IMR-90 (cell line): ENCODE measurements around the gene SERHL2. TPM values are rescaled to one million over a fixed set of nuclear protein-coding genes. Genes with fewer than 3 reads are reported as not detected.
"Not testable (repeated sequence)": the region's sequence is repeated elsewhere in the genome, so short reads cannot be mapped to it uniquely, and the experiment has no call there.

Experiments
- ATAC-seq: fragments of 200-7000 bp; cut with Tn5 transposase; 2 replicates; pipeline ENCODE4 v1.9.1; 2020; ENCODE audit warnings: low read depth, mild to moderate bottlenecking, moderate library complexity
- BruUV-seq: library from RNA; stranded (reverse); fragments of 400-500 nt; replicated peaks from 2 replicates; lab custom pipeline; 2021; lab: Mats Ljungman, UMichigan
- CTCF ChIA-PET: fragments of 300-600 bp; formaldehyde crosslinking; extraction: SDS; loops from one replicate; lab custom pipeline; 2021; ENCODE audit warnings: antibody characterized with exemption; lab: Yijun Ruan, JAX
- POLR2A ChIA-PET: fragments of 300-600 bp; sonication (Branson Sonifier 250); formaldehyde crosslinking; loops from one replicate; lab custom pipeline; 2022; ENCODE audit warnings: antibody characterized with exemption; ENCODE audit not compliant: unreplicated experiment; lab: Charles Lee
- DNase-seq: peaks from one replicate; pipeline ENCODE4 v3.0.0; 2013
- H2AFZ ChIP-seq: replicated peaks from 2 replicates; pipeline ENCODE3; 2013; ENCODE audit warnings: low read length, mild to moderate bottlenecking; ENCODE audit not compliant: poor library complexity
- H2AK5ac ChIP-seq: 2 replicates; pipeline ENCODE4 v1.6.1; 2013; ENCODE audit warnings: low read depth, low read length, inconsistent platforms
- H2AK9ac ChIP-seq: replicated peaks from 2 replicates; pipeline ENCODE3; 2013; ENCODE audit warnings: mild to moderate bottlenecking, low read depth, low read length, moderate library complexity; ENCODE audit not compliant: poor library complexity
- H2BK120ac ChIP-seq: 2 replicates; pipeline ENCODE4 v1.6.1; 2013; ENCODE audit warnings: low read depth, low read length, inconsistent platforms
- H2BK15ac ChIP-seq: 3 replicates; pipeline ENCODE4 v1.6.1; 2013; ENCODE audit warnings: low read depth, low read length, inconsistent platforms
- H2BK20ac ChIP-seq: 2 replicates; pipeline ENCODE4 v1.6.1; 2013; ENCODE audit warnings: low read depth, mild to moderate bottlenecking, inconsistent platforms, low read length, moderate library complexity
- H2BK5ac ChIP-seq: 2 replicates; pipeline ENCODE4 v1.6.1; 2013; ENCODE audit warnings: mild to moderate bottlenecking, low read depth, low read length, inconsistent platforms; ENCODE audit not compliant: poor library complexity, severe bottlenecking
- H3K14ac ChIP-seq: replicated peaks from 2 replicates; pipeline ENCODE4 v1.6.1; 2013; ENCODE audit warnings: low read depth, low read length, inconsistent platforms
- H3K18ac ChIP-seq: 2 replicates; pipeline ENCODE4 v1.6.1; 2013; ENCODE audit warnings: low read depth, low read length, control low read depth
- H3K23ac ChIP-seq: 2 replicates; pipeline ENCODE4 v1.6.1; 2013; ENCODE audit warnings: low read depth, low read length, inconsistent platforms
- H3K27ac ChIP-seq: 2 replicates; pipeline ENCODE4 v1.5.1; 2013; ENCODE audit warnings: mild to moderate bottlenecking, control low read depth, low read length; ENCODE audit not compliant: insufficient read depth
- H3K27me3 ChIP-seq: 2 replicates; pipeline ENCODE4 v1.6.1; 2013; ENCODE audit warnings: low read length; ENCODE audit not compliant: control insufficient read depth, insufficient read depth
- H3K36me3 ChIP-seq: 2 replicates; pipeline ENCODE4 v1.6.1; 2013; ENCODE audit warnings: low read length, mixed read lengths; ENCODE audit not compliant: control insufficient read depth, insufficient read depth
- H3K4ac ChIP-seq: 2 replicates; pipeline ENCODE4 v1.6.1; 2013; ENCODE audit warnings: low read depth, low read length, inconsistent platforms
- H3K4me1 ChIP-seq: 2 replicates; pipeline ENCODE4 v1.6.1; 2013; ENCODE audit warnings: low read length, mixed read lengths; ENCODE audit not compliant: control insufficient read depth, insufficient read depth
- H3K4me2 ChIP-seq: 2 replicates; pipeline ENCODE4 v1.6.1; 2013; ENCODE audit warnings: low read depth, mild to moderate bottlenecking, control low read depth, low read length, moderate library complexity
- H3K4me3 ChIP-seq: 2 replicates; pipeline ENCODE4 v1.5.1; 2013; ENCODE audit warnings: low read depth, mild to moderate bottlenecking, control low read depth, low read length, moderate library complexity; ENCODE audit not compliant: insufficient read depth
- H3K56ac ChIP-seq: 2 replicates; pipeline ENCODE4 v1.6.1; 2013; ENCODE audit warnings: low read length, inconsistent platforms; ENCODE audit not compliant: insufficient read depth; ENCODE audit errors: extremely low read depth
- H3K79me1 ChIP-seq, 2 experiments: 2 replicates each; pipeline ENCODE4 v1.6.1; 2013; ENCODE audit warnings: low read length in 2 of 2, inconsistent platforms in 1 of 2, low read depth in 1 of 2
- H3K9ac ChIP-seq: 2 replicates; pipeline ENCODE4 v1.6.1; 2013; ENCODE audit warnings: low read depth, low read length, control low read depth
- H3K9me1 ChIP-seq: 2 replicates; pipeline ENCODE4 v1.6.1; 2013; ENCODE audit warnings: low read length, inconsistent platforms; ENCODE audit not compliant: insufficient read depth
- H3K9me3 ChIP-seq: 2 replicates; pipeline ENCODE4 v1.6.1; 2013; ENCODE audit warnings: low read length; ENCODE audit not compliant: control insufficient read depth, insufficient read depth
- H4K20me1 ChIP-seq: 2 replicates; pipeline ENCODE4 v1.6.1; 2013; ENCODE audit warnings: low read length, inconsistent platforms; ENCODE audit not compliant: insufficient read depth
- H4K5ac ChIP-seq: 2 replicates; pipeline ENCODE4 v1.6.1; 2013; ENCODE audit warnings: mild to moderate bottlenecking, low read depth, low read length, control low read depth
- H4K8ac ChIP-seq, 2 experiments: 2 replicates each; pipeline ENCODE4 v1.6.1; 2013; ENCODE audit warnings: low read depth in 2 of 2, low read length in 2 of 2, control low read depth in 1 of 2, inconsistent platforms in 1 of 2
- H4K91ac ChIP-seq: 2 replicates; pipeline ENCODE4 v1.6.1; 2013; ENCODE audit warnings: low read depth, low read length, inconsistent platforms; ENCODE audit not compliant: insufficient read depth
- WGBS, 2 experiments: methylation state at CpG; one replicate each; pipeline versions ENCODE4 v1.1.5 to v1.1.7; 2013; ENCODE audit warnings: missing lambda C conversion rate in 2 of 2; ENCODE audit not compliant: insufficient read length in 1 of 2; ENCODE audit errors: extremely low coverage in 2 of 2; 5-methylcytosine and 5-hydroxymethylcytosine counted together
- dilution Hi-C: fragments of 300-500 bp; cut with HindIII; formaldehyde crosslinking; loops from one replicate; pipeline ENCODE4 v1.14.3; 2018; ENCODE audit warnings: low sequenced_read_pairs; ENCODE audit not compliant: unreplicated experiment
- in situ Hi-C: fragments of 300-500 bp; cut with MboI; formaldehyde crosslinking; loops from 3 replicates; pipeline ENCODE4 v1.14.3; 2019; ENCODE audit warnings: low sequenced_read_pairs, inconsistent platforms, mixed read lengths
- intact Hi-C: fragments of 100-400 bp; cut with micrococcal nuclease; formaldehyde crosslinking; loops from 2 replicates; pipeline ENCODE4 v1.10.0; 2022
- polyA plus RNA-seq, 3 experiments: library from polyadenylated mRNA; depleted of rRNA; stranded (reverse); fragments of >200 nt; gene quantifications; 2 replicates each; pipeline ENCODE4 v1.2.3, GENCODE V29; 2012; ENCODE audit warnings: low replicate concordance in 1 of 3
- total RNA-seq: library from RNA; depleted of rRNA; stranded (reverse); fragments of >200 nt; gene quantifications from 2 replicates; pipeline ENCODE4 v1.2.3, GENCODE V29; 2012

Gene SERHL2
- total and polyA plus RNA-seq, 2 of the 4 experiments (the other 2 are of a cell fraction) = 4.5 to 5.0 TPM

- H2AK5ac ChIP-seq, H2BK15ac ChIP-seq, H4K91ac ChIP-seq, H2BK20ac ChIP-seq, H2BK5ac ChIP-seq, H4K5ac ChIP-seq, H2AK9ac ChIP-seq, H4K20me1 ChIP-seq, H3K4me1 ChIP-seq, H3K14ac ChIP-seq, H3K9me1 ChIP-seq, H3K18ac ChIP-seq, DNase-seq, H3K9me3 ChIP-seq, H2AFZ ChIP-seq, H3K27me3 ChIP-seq, H2BK120ac ChIP-seq, POLR2A ChIA-PET, CTCF ChIA-PET, ATAC-seq, dilution Hi-C loops, in situ Hi-C loops, intact Hi-C loops: not testable (repeated sequence)
- Histone ChIP-seq H3K27ac (peak overlapping the region; percentile 86; the same call in 1 of the 2 replicates), H3K4me2 (peak overlapping the region; percentile 82), H3K4ac (peak overlapping the region; percentile 7; the same call in 1 of the 2 replicates), H3K4me3 (peak overlapping the region; percentile 99), H3K36me3 (peaks cover 19% of the 10 kb centered on the region), H3K79me1 (peaks cover 0 to 16% of the 10 kb centered on the region in 2 experiments; a peak in 1 of 4 replicates), H3K23ac (peak overlapping the region; percentile 11; the same call in 1 of the 2 replicates), H3K9ac (peak overlapping the region; percentile 93), H3K56ac (peak overlapping the region; percentile 32; the same call in 1 of the 2 replicates), H4K8ac (peak overlapping the region; percentile 47 to 75; a peak in 2 of 4 replicates)
- no CpG with 5 or more reads among the region's 28 CpGs for WGBS, 2 experiments
- TSS peak; percentile 49 for BruUV-seq
Observed at GRCh38 chr22:42518638-42519524, 34.9 kb upstream of the SERHL2 start.
